Osteoblast (primary cell): ENCODE data around the gene LRRC63. TPM values are rescaled to one million over a fixed set of nuclear protein-coding genes. Genes with fewer than 3 reads are reported as not detected.

Source experiments
- DNase-seq: peaks from one replicate; pipeline ENCODE4 v3.0.0; 2011; ENCODE audit warnings: low spot score, mixed read lengths; ENCODE audit not compliant: insufficient read length; ENCODE audit errors: missing footprints
- H2AFZ ChIP-seq: 2 replicates; pipeline ENCODE4 v1.6.0; 2011; ENCODE audit warnings: mild to moderate bottlenecking, low read length
- H3K27ac ChIP-seq: 2 replicates; pipeline ENCODE4 v1.5.1; 2011; ENCODE audit warnings: mild to moderate bottlenecking, low read depth, low read length, moderate library complexity
- H3K27me3 ChIP-seq: 2 replicates; pipeline ENCODE4 v1.6.0; 2012; ENCODE audit warnings: mild to moderate bottlenecking, control low read depth, inconsistent platforms, low read length, moderate library complexity; ENCODE audit not compliant: insufficient read depth
- H3K36me3 ChIP-seq: 2 replicates; pipeline ENCODE4 v1.5.1; 2011; ENCODE audit warnings: mild to moderate bottlenecking, low read length, control low read depth, moderate library complexity; ENCODE audit not compliant: insufficient read depth
- H3K4me1 ChIP-seq: 2 replicates; pipeline ENCODE4 v1.5.1; 2011; ENCODE audit warnings: mild to moderate bottlenecking, low read length, control low read depth, moderate library complexity; ENCODE audit not compliant: insufficient read depth
- H3K4me2 ChIP-seq: 2 replicates; pipeline ENCODE4 v1.6.0; 2011; ENCODE audit warnings: mild to moderate bottlenecking, low read length; ENCODE audit not compliant: insufficient read depth
- H3K4me3 ChIP-seq: fragments of 200-600 bp; sonication (generic); 3 replicates; pipeline ENCODE4 v1.5.1; 2012; ENCODE audit warnings: mild to moderate bottlenecking, low read length, inconsistent platforms; ENCODE audit not compliant: insufficient read depth
- H3K79me2 ChIP-seq: 2 replicates; pipeline ENCODE4 v1.6.0; 2012; ENCODE audit warnings: mild to moderate bottlenecking, low read length, control low read depth, inconsistent platforms; ENCODE audit not compliant: insufficient read depth
- H3K9me3 ChIP-seq: 2 replicates; pipeline ENCODE4 v1.5.1; 2011; ENCODE audit warnings: low read depth, low read length, control low read depth
- H4K20me1 ChIP-seq: 2 replicates; pipeline ENCODE4 v1.6.0; 2012; ENCODE audit warnings: mild to moderate bottlenecking, low read length, control low read depth; ENCODE audit not compliant: insufficient read depth
- CTCF ChIP-seq: IDR thresholded peaks from 2 replicates; pipeline ENCODE4 v1.5.1; 2011; ENCODE audit warnings: mild to moderate bottlenecking, low read depth, low read length, moderate library complexity; ENCODE audit errors: extremely low read depth
- total RNA-seq: library from RNA; depleted of rRNA; stranded (reverse); fragments of >200 nt; gene quantifications from 2 replicates; pipeline ENCODE4 v1.2.3, GENCODE V29; 2012

Gene LRRC63
- total RNA-seq, 1 donor = not detected

GRCh38 chr13:46202966-46203365 lies 8.8 kb upstream of the LRRC63 start:
- TF ChIP-seq CTCF = no peak
- H3K79me2 ChIP-seq = no peaks in the 10 kb centered on the region
- no peak overlapping the region for H3K4me3 ChIP-seq
- no peak overlapping the region for H3K4me2 ChIP-seq
- H3K27ac ChIP-seq = no peak overlapping the region
- peaks cover 13% of the 10 kb centered on the region for H3K27me3 ChIP-seq
- H3K36me3 ChIP-seq = no peaks in the 10 kb centered on the region
- H2AFZ ChIP-seq = no peak overlapping the region
- no peaks in the 10 kb centered on the region for H3K4me1 ChIP-seq
- no peaks in the 10 kb centered on the region for H4K20me1 ChIP-seq
- DNase-seq = no peak
- no peaks in the 10 kb centered on the region for H3K9me3 ChIP-seq

GRCh38 chr13:46206143-46206542 lies 5.6 kb upstream of the LRRC63 start:
- DNase-seq = no peak
- Histone ChIP-seq H3K27ac (no peak overlapping the region), H3K4me2 (no peak overlapping the region), H3K4me3 (no peak overlapping the region), H3K79me2 (no peaks in the 10 kb centered on the region), H2AFZ (no peak overlapping the region), H4K20me1 (no peaks in the 10 kb centered on the region), H3K9me3 (no peaks in the 10 kb centered on the region), H3K36me3 (no peaks in the 10 kb centered on the region), H3K4me1 (peaks cover under 1% of the 10 kb centered on the region), H3K27me3 (peaks cover 41% of the 10 kb centered on the region)
- no peak for TF ChIP-seq CTCF

DNA sequence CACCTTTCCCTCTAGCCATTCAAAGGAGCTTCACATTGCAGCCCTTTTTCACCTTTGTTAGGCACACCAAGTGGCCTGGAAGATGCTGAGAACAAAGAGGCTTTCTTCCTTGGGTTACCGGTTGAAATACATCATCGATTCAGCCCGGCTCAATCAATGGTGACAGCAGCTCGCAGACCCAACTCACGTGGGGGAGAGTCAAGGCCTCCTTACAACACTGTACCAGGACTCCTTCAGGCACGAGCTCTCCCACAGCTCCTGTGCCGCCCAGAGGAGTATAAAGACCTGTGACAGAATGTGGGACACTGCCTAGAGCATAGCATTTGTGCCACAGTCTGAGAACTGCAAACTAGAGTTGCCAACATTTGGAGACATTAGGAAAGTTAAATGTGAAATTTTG lies 3.9 kb upstream of the LRRC63 start:
- no peak overlapping the region for H3K27ac ChIP-seq
- H2AFZ ChIP-seq = no peak overlapping the region
- H3K79me2 ChIP-seq = no peaks in the 10 kb centered on the region
- peaks cover 54% of the 10 kb centered on the region for H3K27me3 ChIP-seq
- H4K20me1 ChIP-seq = no peaks in the 10 kb centered on the region
- H3K4me2 ChIP-seq = no peak overlapping the region
- H3K4me3 ChIP-seq = no peak overlapping the region
- no peak for TF ChIP-seq CTCF
- no peaks in the 10 kb centered on the region for H3K9me3 ChIP-seq
- no peaks in the 10 kb centered on the region for H3K36me3 ChIP-seq
- DNase-seq = no peak
- peaks cover 10% of the 10 kb centered on the region for H3K4me1 ChIP-seq

DNA sequence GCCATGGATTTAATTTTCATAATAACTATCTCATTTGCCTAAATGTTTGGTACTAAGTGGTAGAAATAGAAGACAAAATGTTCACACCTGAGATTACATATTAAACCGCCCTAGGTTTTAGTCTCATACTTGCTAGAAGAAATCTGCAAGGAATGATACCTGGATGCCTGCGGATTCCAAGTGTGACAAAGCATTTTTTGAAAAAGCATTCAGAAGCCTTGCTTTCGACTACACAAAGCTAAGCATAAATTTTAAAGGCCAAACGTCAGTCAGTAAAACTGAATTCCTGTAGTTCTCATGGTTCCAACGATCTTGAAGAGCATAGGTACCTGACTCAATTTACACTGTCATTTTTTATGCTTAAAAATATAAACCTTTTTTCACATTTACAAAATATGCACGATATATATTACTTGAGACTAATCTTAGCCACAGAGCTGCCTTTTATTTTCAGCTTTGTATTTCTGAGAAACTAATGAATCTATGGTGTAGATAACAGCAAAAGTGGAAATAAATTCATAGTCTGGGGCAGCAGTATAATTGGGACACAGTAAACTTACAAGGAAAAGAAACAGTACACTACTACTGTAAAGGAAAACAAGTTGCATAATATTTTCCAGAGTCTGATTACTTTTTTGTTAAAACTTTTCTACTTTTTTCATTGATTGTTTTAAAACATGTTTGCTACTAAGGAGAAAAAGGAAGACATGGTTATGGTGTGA lies 1.2 kb upstream of the LRRC63 start:
- Histone ChIP-seq H3K36me3 (no peaks in the 10 kb centered on the region), H3K27me3 (peaks cover 54% of the 10 kb centered on the region), H2AFZ (no peak overlapping the region), H3K4me2 (no peak overlapping the region), H3K9me3 (no peaks in the 10 kb centered on the region), H3K4me3 (no peak overlapping the region), H3K79me2 (no peaks in the 10 kb centered on the region), H3K4me1 (peaks cover 10% of the 10 kb centered on the region), H4K20me1 (no peaks in the 10 kb centered on the region), H3K27ac (no peak overlapping the region)
- DNase-seq = peak; percentile 56
- TF ChIP-seq CTCF = no peak
